HCT116 (cell line): Measurements from ENCODE around the gene CH25H. TPM values are rescaled to one million over a fixed set of nuclear protein-coding genes. Genes with fewer than 3 reads are reported as not detected.

Experiments used
- CBX3 ChIP-seq: IDR thresholded peaks from 2 replicates; pipeline ENCODE4 v1.6.1; 2012; ENCODE audit warnings: low read depth
- CEBPB ChIP-seq: IDR thresholded peaks from 2 replicates; pipeline ENCODE4 v1.6.1; 2012; ENCODE audit warnings: low read depth
- CTCF ChIP-seq, 3 experiments: fragments of 200-600 bp in 1 of 3; sonication (generic) in 1 of 3; IDR thresholded peaks in 2 of 3; conservative IDR thresholded peaks in 1 of 3; 2 replicates each; pipeline ENCODE4 v1.5.1; 2012 to 2017; ENCODE audit warnings: low read depth in 2 of 3, low read length in 2 of 3, antibody characterized with exemption in 1 of 3, borderline replicate concordance in 1 of 3, control low read depth in 1 of 3, mild to moderate bottlenecking in 1 of 3, mixed read lengths in 1 of 3, mixed run types in 1 of 3, moderate library complexity in 1 of 3; ENCODE audit not compliant: insufficient read depth in 1 of 3
- ELF1 ChIP-seq: IDR thresholded peaks from 2 replicates; pipeline ENCODE4 v1.6.1; 2012; ENCODE audit warnings: low read depth, borderline replicate concordance
- TCF7L2 ChIP-seq: IDR thresholded peaks from 2 replicates; pipeline ENCODE4 v1.7.0; 2011; ENCODE audit warnings: borderline replicate concordance, inconsistent platforms; ENCODE audit not compliant: insufficient read depth, insufficient read length; ENCODE audit errors: extremely low read depth
- total RNA-seq: library from RNA; stranded (reverse); gene quantifications from one replicate; pipeline ENCODE4 v1.2.1, GENCODE V29; 2021; ENCODE audit not compliant: unreplicated experiment
- TF ChIP-seq, protein P1 (sequence below): IDR thresholded peaks from 2 replicates; pipeline ENCODE4 v1.6.1; 2012; ENCODE audit warnings: low read depth

Gene CH25H
- total RNA-seq, 1 experiment from 2014 or later, result not detected

DNA sequence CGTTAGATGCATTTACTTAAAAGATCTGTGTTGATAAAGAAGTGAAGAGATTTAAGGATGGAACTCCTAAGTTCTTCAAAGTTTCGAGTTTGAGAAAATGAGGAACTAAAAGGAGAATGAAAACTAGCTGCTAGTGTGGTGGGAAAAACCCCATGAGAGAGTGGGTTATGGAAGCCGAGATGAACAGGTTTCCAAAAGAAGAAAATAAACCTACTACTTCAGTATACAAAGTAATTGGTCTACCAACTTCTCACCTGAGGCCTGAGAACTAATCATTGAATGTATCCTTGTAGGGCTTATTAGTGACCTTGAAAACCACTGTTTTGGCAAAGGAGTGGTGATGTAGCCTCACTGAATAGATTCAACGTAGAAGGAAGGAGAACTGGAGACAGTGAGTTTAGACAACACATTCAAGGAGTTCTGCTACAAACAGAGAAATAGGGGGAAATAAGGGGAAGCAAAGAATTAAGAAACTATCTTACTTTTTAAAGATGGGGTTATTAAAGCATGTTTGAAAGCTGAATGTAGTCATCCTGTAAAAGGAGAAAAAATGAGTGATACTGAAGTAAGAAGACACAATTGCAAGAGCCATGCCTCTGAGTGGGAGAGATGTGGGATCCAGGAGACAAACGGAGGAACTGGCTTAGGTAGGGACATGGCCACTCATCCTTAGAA is 50.8 kb downstream of the CH25H start (continued):
- TF ChIP-seq, protein P1, sequence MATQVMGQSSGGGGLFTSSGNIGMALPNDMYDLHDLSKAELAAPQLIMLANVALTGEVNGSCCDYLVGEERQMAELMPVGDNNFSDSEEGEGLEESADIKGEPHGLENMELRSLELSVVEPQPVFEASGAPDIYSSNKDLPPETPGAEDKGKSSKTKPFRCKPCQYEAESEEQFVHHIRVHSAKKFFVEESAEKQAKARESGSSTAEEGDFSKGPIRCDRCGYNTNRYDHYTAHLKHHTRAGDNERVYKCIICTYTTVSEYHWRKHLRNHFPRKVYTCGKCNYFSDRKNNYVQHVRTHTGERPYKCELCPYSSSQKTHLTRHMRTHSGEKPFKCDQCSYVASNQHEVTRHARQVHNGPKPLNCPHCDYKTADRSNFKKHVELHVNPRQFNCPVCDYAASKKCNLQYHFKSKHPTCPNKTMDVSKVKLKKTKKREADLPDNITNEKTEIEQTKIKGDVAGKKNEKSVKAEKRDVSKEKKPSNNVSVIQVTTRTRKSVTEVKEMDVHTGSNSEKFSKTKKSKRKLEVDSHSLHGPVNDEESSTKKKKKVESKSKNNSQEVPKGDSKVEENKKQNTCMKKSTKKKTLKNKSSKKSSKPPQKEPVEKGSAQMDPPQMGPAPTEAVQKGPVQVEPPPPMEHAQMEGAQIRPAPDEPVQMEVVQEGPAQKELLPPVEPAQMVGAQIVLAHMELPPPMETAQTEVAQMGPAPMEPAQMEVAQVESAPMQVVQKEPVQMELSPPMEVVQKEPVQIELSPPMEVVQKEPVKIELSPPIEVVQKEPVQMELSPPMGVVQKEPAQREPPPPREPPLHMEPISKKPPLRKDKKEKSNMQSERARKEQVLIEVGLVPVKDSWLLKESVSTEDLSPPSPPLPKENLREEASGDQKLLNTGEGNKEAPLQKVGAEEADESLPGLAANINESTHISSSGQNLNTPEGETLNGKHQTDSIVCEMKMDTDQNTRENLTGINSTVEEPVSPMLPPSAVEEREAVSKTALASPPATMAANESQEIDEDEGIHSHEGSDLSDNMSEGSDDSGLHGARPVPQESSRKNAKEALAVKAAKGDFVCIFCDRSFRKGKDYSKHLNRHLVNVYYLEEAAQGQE, result no peak
- TF ChIP-seq ELF1 (no peak), TCF7L2 (no peak), CEBPB (no peak), CTCF (IDR thresholded peaks at IDR 0.05 in 2 of 3, conservative IDR thresholded peaks at IDR 0.05 in 1 of 3; ENCODE audit: borderline replicate concordance in 1 of 3, insufficient read depth in 1 of 3, low read depth in 2 of 3, low read length in 2 of 3) (no peak), CBX3 (no peak)

Other genes with a start within 250 kb of the CH25H start
- gene FAS, start 216.5 kb downstream of the CH25H start, total RNA-seq, result 9.3 TPM
- 27.1 TPM for gene LIPA, start 44.5 kb upstream of the CH25H start, total RNA-seq
- gene IFIT2, start 94.7 kb upstream of the CH25H start, total RNA-seq, result 1.0 TPM
- 1.1 TPM for gene IFIT3, start 120.7 kb upstream of the CH25H start, total RNA-seq
- not detected for gene IFIT1B, start 170.7 kb upstream of the CH25H start, total RNA-seq
- gene IFIT1, start 185.3 kb upstream of the CH25H start, total RNA-seq, result 3.6 TPM
- gene IFIT5, start 207.3 kb upstream of the CH25H start, total RNA-seq, result 11.1 TPM